IPS-15b (cell line): ENCODE measurements around the gene PLCB4.

ENCODE experiments used
- H3K27me3 ChIP-seq: one replicate; pipeline ENCODE4 v1.6.1; 2013; ENCODE audit warnings: low read length; ENCODE audit not compliant: control insufficient read depth, insufficient read depth
- H3K36me3 ChIP-seq: one replicate; pipeline ENCODE4 v1.6.1; 2013; ENCODE audit warnings: low read length; ENCODE audit not compliant: control insufficient read depth, insufficient read depth
- H3K4me1 ChIP-seq: one replicate; pipeline ENCODE4 v1.6.1; 2013; ENCODE audit warnings: mild to moderate bottlenecking, low read length; ENCODE audit not compliant: control insufficient read depth, insufficient read depth
- H3K4me3 ChIP-seq: one replicate; pipeline ENCODE4 v1.5.1; 2013; ENCODE audit warnings: low read depth, low read length
- H3K9ac ChIP-seq: one replicate; pipeline ENCODE4 v1.6.1; 2013; ENCODE audit warnings: low read depth, mild to moderate bottlenecking, low read length
- H3K9me3 ChIP-seq: one replicate; pipeline ENCODE4 v1.6.1; 2013; ENCODE audit warnings: mild to moderate bottlenecking, low read length; ENCODE audit not compliant: control insufficient read depth, insufficient read depth

Gene PLCB4

DNA sequence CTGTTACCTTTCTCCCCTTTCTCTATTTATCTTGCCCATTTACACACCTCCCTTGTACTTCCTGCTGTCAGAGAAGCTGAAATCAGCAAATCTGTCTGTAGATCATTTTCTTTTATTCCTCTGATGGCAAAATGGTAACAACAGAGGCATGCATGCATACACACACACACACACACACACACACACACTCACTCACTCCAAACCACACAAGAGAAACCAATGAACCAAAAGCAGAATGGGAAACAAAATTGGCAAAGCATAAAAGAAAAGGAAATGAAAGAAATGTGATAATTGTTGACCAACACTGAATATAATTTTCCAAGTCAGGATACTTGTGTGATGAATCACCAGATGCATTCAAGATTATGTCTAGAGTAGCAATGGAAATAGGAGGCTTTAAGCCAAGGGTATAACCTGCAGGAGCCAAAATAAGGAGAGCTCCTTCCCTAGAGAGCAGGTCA is 172.4 kb downstream of the PLCB4 start:
- H3K4me3 ChIP-seq: no peak overlapping the region
- no peak overlapping the region for H3K9ac ChIP-seq
- peaks cover 5% of the 10 kb centered on the region for H3K4me1 ChIP-seq
- peaks cover 3% of the 10 kb centered on the region for H3K9me3 ChIP-seq
- no peaks in the 10 kb centered on the region for H3K36me3 ChIP-seq
- no peaks in the 10 kb centered on the region for H3K27me3 ChIP-seq

GRCh38 chr20:9241721-9242427 is 173.0 kb downstream of the PLCB4 start:
- peaks cover 5% of the 10 kb centered on the region for H3K4me1 ChIP-seq
- H3K9ac ChIP-seq: no peak overlapping the region
- no peaks in the 10 kb centered on the region for H3K27me3 ChIP-seq

GRCh38 chr20:9243986-9244385 is 175.1 kb downstream of the PLCB4 start:
- H3K27me3 ChIP-seq: no peaks in the 10 kb centered on the region
- H3K9me3 ChIP-seq: no peaks in the 10 kb centered on the region
- H3K4me3 ChIP-seq: no peak overlapping the region
- no peaks in the 10 kb centered on the region for H3K36me3 ChIP-seq
- H3K9ac ChIP-seq: no peak overlapping the region
- H3K4me1 ChIP-seq: peaks cover 5% of the 10 kb centered on the region

More at GRCh38 chr20:9241721-9242427, 173.0 kb downstream of the PLCB4 start:
- Histone ChIP-seq H3K9me3 (no peaks in the 10 kb centered on the region), H3K4me3 (no peak overlapping the region), H3K36me3 (no peaks in the 10 kb centered on the region)

DNA sequence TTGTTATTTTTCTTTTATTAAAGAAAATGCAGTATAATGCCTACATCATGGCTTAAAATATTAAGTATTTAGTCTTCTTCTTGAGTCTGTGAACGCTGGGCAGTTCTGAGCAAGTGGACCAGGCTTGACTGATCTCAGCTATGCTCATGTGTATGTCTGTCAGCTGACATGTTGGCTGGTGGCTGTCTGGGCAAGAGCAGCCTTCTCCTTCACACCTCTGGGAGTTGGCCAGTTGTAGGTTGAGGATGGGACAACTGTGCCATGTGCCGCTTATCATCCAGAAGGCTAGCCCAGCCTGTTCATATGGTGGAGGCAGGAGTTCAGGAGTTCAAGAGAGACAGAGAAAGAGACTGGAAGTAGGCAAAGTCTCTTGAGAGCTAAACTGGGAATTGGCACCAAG is 175.9 kb downstream of the PLCB4 start:
- H3K9ac ChIP-seq: no peak overlapping the region
- H3K4me3 ChIP-seq: no peak overlapping the region
- H3K27me3 ChIP-seq: no peaks in the 10 kb centered on the region
- H3K9me3 ChIP-seq: no peaks in the 10 kb centered on the region
- peaks cover 5% of the 10 kb centered on the region for H3K4me1 ChIP-seq
- no peaks in the 10 kb centered on the region for H3K36me3 ChIP-seq

DNA sequence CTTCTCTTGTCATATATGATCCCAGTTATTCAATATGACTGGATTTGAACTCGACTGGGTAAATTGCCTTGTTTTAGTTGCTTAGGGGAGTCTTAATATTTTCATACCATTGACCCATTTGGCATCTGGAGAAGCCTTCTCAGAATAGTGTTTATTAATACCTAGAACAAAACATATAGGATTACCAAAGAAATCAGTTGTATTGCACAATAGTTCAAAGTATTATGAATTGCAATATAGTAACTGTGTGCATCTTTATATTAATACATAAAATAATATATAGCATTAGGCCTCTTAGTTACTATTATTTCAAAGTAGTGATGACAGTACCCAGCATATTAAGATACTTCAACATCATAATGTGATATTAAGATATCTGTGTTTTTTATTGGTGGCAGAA is 177.8 kb downstream of the PLCB4 start:
- no peak overlapping the region for H3K4me3 ChIP-seq
- no peaks in the 10 kb centered on the region for H3K27me3 ChIP-seq
- H3K9me3 ChIP-seq: no peaks in the 10 kb centered on the region
- H3K4me1 ChIP-seq: no peaks in the 10 kb centered on the region
- H3K9ac ChIP-seq: no peak overlapping the region
- H3K36me3 ChIP-seq: no peaks in the 10 kb centered on the region

GRCh38 chr20:9250511-9250910 is 181.6 kb downstream of the PLCB4 start:
- Histone ChIP-seq H3K9me3 (no peaks in the 10 kb centered on the region), H3K27me3 (no peaks in the 10 kb centered on the region), H3K36me3 (no peaks in the 10 kb centered on the region)

GRCh38 chr20:9253006-9253539 is 184.2 kb downstream of the PLCB4 start:
- no peak overlapping the region for H3K9ac ChIP-seq
- no peaks in the 10 kb centered on the region for H3K4me1 ChIP-seq
- H3K9me3 ChIP-seq: no peaks in the 10 kb centered on the region
- H3K4me3 ChIP-seq: no peak overlapping the region
- no peaks in the 10 kb centered on the region for H3K27me3 ChIP-seq
- no peaks in the 10 kb centered on the region for H3K36me3 ChIP-seq

More at GRCh38 chr20:9250511-9250910, 181.6 kb downstream of the PLCB4 start:
- H3K4me1 ChIP-seq: no peaks in the 10 kb centered on the region
- no peak overlapping the region for H3K4me3 ChIP-seq
- H3K9ac ChIP-seq: no peak overlapping the region

GRCh38 chr20:9255171-9255570 is 186.3 kb downstream of the PLCB4 start:
- H3K9ac ChIP-seq: no peak overlapping the region
- H3K4me1 ChIP-seq: no peaks in the 10 kb centered on the region
- no peak overlapping the region for H3K4me3 ChIP-seq
- no peaks in the 10 kb centered on the region for H3K9me3 ChIP-seq
- no peaks in the 10 kb centered on the region for H3K36me3 ChIP-seq
- H3K27me3 ChIP-seq: no peaks in the 10 kb centered on the region

- Histone ChIP-seq H3K4me3 (no peak overlapping the region), H3K9ac (no peak overlapping the region), H3K27me3 (no peaks in the 10 kb centered on the region), H3K4me1 (no peaks in the 10 kb centered on the region), H3K9me3 (no peaks in the 10 kb centered on the region), H3K36me3 (no peaks in the 10 kb centered on the region)
These were observed 187.5 kb downstream of the PLCB4 start for GRCh38 chr20:9256393-9256792.

DNA sequence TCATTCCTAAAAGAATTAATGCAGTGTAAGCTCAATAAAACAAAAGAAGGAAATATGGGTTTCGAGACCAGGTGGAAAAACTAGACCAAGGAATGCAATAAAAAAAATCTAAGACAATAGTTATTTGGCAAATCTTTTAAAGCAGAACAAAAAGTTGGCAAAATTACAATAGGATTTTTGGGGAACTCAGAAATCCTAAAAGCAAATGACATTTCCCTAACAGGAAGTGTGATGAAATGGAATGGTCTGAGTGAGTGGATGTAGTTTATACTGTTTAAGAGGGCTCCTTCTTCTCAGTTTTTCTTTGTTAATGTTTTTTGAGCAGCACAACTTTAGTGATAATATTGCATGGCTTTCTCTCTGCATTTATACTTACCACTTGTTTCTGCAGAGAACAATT is 190.0 kb downstream of the PLCB4 start:
- H3K9ac ChIP-seq: no peak overlapping the region
- no peak overlapping the region for H3K4me3 ChIP-seq
- H3K4me1 ChIP-seq: no peaks in the 10 kb centered on the region
- no peaks in the 10 kb centered on the region for H3K9me3 ChIP-seq
- no peaks in the 10 kb centered on the region for H3K36me3 ChIP-seq
- no peaks in the 10 kb centered on the region for H3K27me3 ChIP-seq

- Histone ChIP-seq H3K36me3 (no peaks in the 10 kb centered on the region), H3K4me3 (no peak overlapping the region), H3K9me3 (no peaks in the 10 kb centered on the region)
These were observed 191.1 kb downstream of the PLCB4 start for GRCh38 chr20:9260027-9260426.

GRCh38 chr20:9261781-9262180 is 192.9 kb downstream of the PLCB4 start:
- Histone ChIP-seq H3K9me3 (no peaks in the 10 kb centered on the region), H3K36me3 (no peaks in the 10 kb centered on the region), H3K4me3 (no peak overlapping the region), H3K9ac (no peak overlapping the region), H3K4me1 (no peaks in the 10 kb centered on the region), H3K27me3 (no peaks in the 10 kb centered on the region)

More at GRCh38 chr20:9260027-9260426, 191.1 kb downstream of the PLCB4 start:
- Histone ChIP-seq H3K4me1 (no peaks in the 10 kb centered on the region), H3K27me3 (no peaks in the 10 kb centered on the region), H3K9ac (no peak overlapping the region)
